ENCODE measurements around the gene BIN2.
"Not testable (repeated sequence)": the region's sequence is repeated elsewhere in the genome, so short reads cannot be mapped to it uniquely, and the experiment has no call there.

DNA sequence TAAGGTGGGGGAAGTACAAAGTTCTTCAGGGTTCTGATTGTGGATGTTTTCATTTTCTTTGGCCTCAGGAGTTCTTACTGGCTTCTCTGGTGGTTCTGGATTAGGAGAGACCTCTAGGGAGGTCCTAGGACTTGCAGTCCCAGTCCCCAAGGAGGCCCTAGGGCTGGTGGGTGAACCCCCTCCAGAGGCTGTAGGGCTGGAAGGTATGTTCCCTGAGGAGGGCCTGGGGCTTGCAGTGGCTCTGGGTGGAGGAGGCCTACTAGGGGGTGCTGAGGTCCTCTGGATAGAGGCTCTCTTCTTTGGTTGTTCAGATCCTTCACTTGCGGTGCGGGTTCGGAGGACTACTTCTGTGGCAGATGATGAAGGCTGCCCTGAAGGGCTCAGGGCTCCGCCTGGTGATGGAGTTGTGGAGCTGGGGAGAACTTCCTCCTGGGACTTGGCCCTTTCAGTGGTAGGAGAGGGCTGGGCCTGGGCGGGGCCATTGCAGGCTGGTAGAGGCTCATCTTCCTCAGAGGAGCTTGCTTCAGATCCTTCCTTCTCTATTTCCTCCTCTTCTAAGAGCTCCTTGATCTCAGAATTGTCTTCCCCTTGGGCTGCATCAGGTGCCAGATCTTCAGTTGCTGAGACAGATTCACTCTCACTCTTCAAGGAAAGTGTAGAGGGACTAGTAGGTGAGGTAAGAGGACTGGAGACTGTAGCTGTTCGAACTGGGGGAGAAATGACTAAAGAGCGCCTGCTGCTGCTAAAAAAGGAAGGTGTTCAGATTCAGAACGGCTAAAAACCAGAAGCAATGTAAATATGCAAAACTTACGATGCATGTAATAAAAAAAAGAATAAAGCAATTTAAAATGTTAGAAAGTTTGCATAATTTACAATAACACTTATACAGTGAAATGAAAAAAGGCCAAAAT is 32.1 kb downstream of the BIN2 start:
- not testable (repeated sequence) for TF ChIP-seq POLR2AphosphoS5 (IDR thresholded peaks at IDR 0.05; ENCODE audit: borderline replicate concordance, low read depth, low read length); EZH2 (IDR thresholded peaks at IDR 0.05); FOXP2 (optimal IDR thresholded peaks at IDR 0.05; ENCODE audit: control extremely low read depth, extremely low read length, insufficient read depth)
